ENCODE results near the gene GM2A. TPM values are rescaled to one million over a fixed set of nuclear protein-coding genes. Genes with fewer than 3 reads are reported as not detected.

The GM2A gene
- total and polyA plus RNA-seq, 2 of the 13 experiments (the other 11 are each of a cell fraction or from before 2014, with no cell fraction given) = 14.6 to 29.6 TPM

GRCh38 chr5:151224372-151224771, 28.6 kb upstream of the GM2A start:
- no peaks in the 10 kb centered on the region for H3K79me2 ChIP-seq (ENCODE audit: insufficient read depth, low read length)
- ATAC-seq (no peak), FAIRE-seq (no peak), DNase-seq (ENCODE audit: low spot score) (no peak)
- H3K4me1 ChIP-seq (ENCODE audit: insufficient read depth, low read length) = peaks cover 29% of the 10 kb centered on the region
- H3K4me3 ChIP-seq (replicated peaks in 1 of 3; ENCODE audit: insufficient read depth in 1 of 3, low read depth in 2 of 3, low read length in 3 of 3) = peak overlapping the region in 2 of 3 experiments; percentile 81 to 90; a peak in 1 of 6 replicates
- in situ Hi-C loops (cut with HindIII; ENCODE audit: extremely low pct_ligation_motif_present, low pct_unique_long_range_greater_than_20kb) = no loop called here
- H3K27me3 ChIP-seq (ENCODE audit: control insufficient read depth in 1 of 2, insufficient read depth in 2 of 2, low read length in 2 of 2) = no peaks in the 10 kb centered on the region; a peak in 1 of 5 replicates
- no peaks in the 10 kb centered on the region for H3K36me3 ChIP-seq (replicated peaks in 1 of 2; ENCODE audit: control insufficient read depth in 1 of 2, insufficient read depth in 2 of 2, low read length in 2 of 2)
- ChIA-PET CTCF (ENCODE audit: low intra/inter-chr PET ratio, low total read pairs) (no interaction called here), POLR2A (interaction anchor here (0.8 to 2.5 kb wide), 10 partner anchors 8 to 67 kb away, joined by 3 to 89 read pairs (median 4); partner anchors contain the start of genes ANXA6 and GM2A)
- no peak overlapping the region for H3K27ac ChIP-seq (ENCODE audit: extremely low read length, insufficient read depth, low read length)
- BruUV-seq (replicated peaks) = no TSS peak
- no peak overlapping the region for H3K9ac ChIP-seq (ENCODE audit: insufficient read depth, low read depth, low read length)
- no peaks in the 10 kb centered on the region for H3K9me3 ChIP-seq (ENCODE audit: low read length)
- intact Hi-C loops (cut with micrococcal nuclease; ENCODE audit: unreplicated experiment) = loop anchor here (1.0 to 10.0 kb wide), 3 partner anchors 10 to 220 kb away; partner anchors contain the start of gene GM2A
- H3K4me2 ChIP-seq (ENCODE audit: low read depth, low read length) = peak overlapping the region; percentile 90; the same call in 1 of the 2 replicates
- no peak overlapping the region for H2AFZ ChIP-seq (ENCODE audit: low read length)
- no peaks in the 10 kb centered on the region for H4K20me1 ChIP-seq (ENCODE audit: insufficient read depth, low read length)
- 73% methylated on average over 6 of the region's 6 CpGs for WGBS (ENCODE audit: low lambda C conversion rate)
- TF ChIP-seq ZNF770 (CRISPR knock-in tag; IDR thresholded peaks at IDR 0.05) (peak; percentile 61; the same call in 1 of the 2 replicates), ZNF782 (CRISPR knock-in tag; IDR thresholded peaks at IDR 0.05; ENCODE audit: borderline replicate concordance) (no peak)

GRCh38 chr5:151225071-151225470, 27.9 kb upstream of the GM2A start:
- Histone ChIP-seq H3K4me2 (ENCODE audit: low read depth, low read length) (no peak overlapping the region), H3K9me3 (ENCODE audit: low read length) (no peaks in the 10 kb centered on the region), H3K4me3 (replicated peaks in 1 of 3; ENCODE audit: insufficient read depth in 1 of 3, low read depth in 2 of 3, low read length in 3 of 3) (no peak overlapping the region), H3K27me3 (ENCODE audit: control insufficient read depth in 1 of 2, insufficient read depth in 2 of 2, low read length in 2 of 2) (peaks cover 0 to under 1% of the 10 kb centered on the region in 2 experiments; a peak in 2 of 5 replicates), H3K4me1 (ENCODE audit: insufficient read depth, low read length) (peaks cover 29% of the 10 kb centered on the region), H3K79me2 (ENCODE audit: insufficient read depth, low read length) (no peaks in the 10 kb centered on the region), H3K9ac (ENCODE audit: insufficient read depth, low read depth, low read length) (no peak overlapping the region), H2AFZ (ENCODE audit: low read length) (no peak overlapping the region), H3K36me3 (replicated peaks in 1 of 2; ENCODE audit: control insufficient read depth in 1 of 2, insufficient read depth in 2 of 2, low read length in 2 of 2) (no peaks in the 10 kb centered on the region), H3K27ac (ENCODE audit: extremely low read length, insufficient read depth, low read length) (no peak overlapping the region), H4K20me1 (ENCODE audit: insufficient read depth, low read length) (no peaks in the 10 kb centered on the region)
- in situ Hi-C loops (cut with HindIII; ENCODE audit: extremely low pct_ligation_motif_present, low pct_unique_long_range_greater_than_20kb) = no loop called here
- POLR2A ChIA-PET = interaction anchor here (0.7 kb wide), 1 partner anchor 9 kb away, joined by 3 read pairs; no protein-coding TSS in a partner anchor
- no peak for ATAC-seq
- intact Hi-C loops (cut with micrococcal nuclease; ENCODE audit: unreplicated experiment) = loop anchor here (10.0 kb wide), 1 partner anchor 220 kb away; no protein-coding TSS in a partner anchor
- WGBS (ENCODE audit: low lambda C conversion rate) = 93% methylated on average over 4 of the region's 4 CpGs
- no peak for FAIRE-seq
- DNase-seq (ENCODE audit: low spot score) = no peak
- CTCF ChIA-PET (ENCODE audit: low intra/inter-chr PET ratio, low total read pairs) = no interaction called here
- no TSS peak for BruUV-seq (replicated peaks)
- TF ChIP-seq RAD51 (IDR thresholded peaks at IDR 0.05; ENCODE audit: borderline replicate concordance) (no peak), ZNF562 (CRISPR knock-in tag; IDR thresholded peaks at IDR 0.05; ENCODE audit: borderline replicate concordance) (no peak), ZNF687 (CRISPR knock-in tag; IDR thresholded peaks at IDR 0.05) (no peak), AFF4 (CRISPR knock-in tag; IDR thresholded peaks at IDR 0.05) (no peak), TAF1 (CRISPR knock-in tag; IDR thresholded peaks at IDR 0.05) (no peak), FOXK2 (IDR thresholded peaks at IDR 0.05) (no peak)
